BJ (cell line): ENCODE results near the gene PRCC. TPM values are rescaled to one million over a fixed set of nuclear protein-coding genes. Genes with fewer than 3 reads are reported as not detected.
A peak's percentile ranks its signal among the peaks of the same experiment; 100 is the strongest.

Experiments used
- CTCF ChIA-PET: fragments of 350-600 bp; formaldehyde crosslinking; extraction: SDS; loops from one replicate; lab custom pipeline; 2021; ENCODE audit warnings: antibody characterized with exemption, inconsistent platforms; lab: Yijun Ruan, JAX
- POLR2A ChIA-PET: fragments of 300-600 bp; sonication (Branson Sonifier 250); formaldehyde crosslinking; extraction: SDS; loops from one replicate; lab custom pipeline; 2021; ENCODE audit warnings: antibody characterized with exemption; lab: Charles Lee
- DNase-seq: peaks from one replicate; pipeline ENCODE4 v3.0.0-alpha.2; 2011; ENCODE audit warnings: low read depth
- H3K27me3 ChIP-seq: 2 replicates; pipeline ENCODE4 v1.6.0; 2011; ENCODE audit warnings: low read length; ENCODE audit not compliant: control insufficient read depth, insufficient read depth
- H3K36me3 ChIP-seq: 2 replicates; pipeline ENCODE4 v1.5.1; 2011; ENCODE audit warnings: low read length; ENCODE audit not compliant: control insufficient read depth, insufficient read depth
- H3K4me3 ChIP-seq: 2 replicates; pipeline ENCODE4 v1.5.1; 2011; ENCODE audit warnings: low read depth, mild to moderate bottlenecking, control low read depth, low read length
- polyA minus RNA-seq: library from RNA; depleted of rRNA, polyadenylated mRNA; stranded (reverse); fragments of >200 nt; gene quantifications from 2 replicates; pipeline ENCODE4 v1.2.3, GENCODE V29; 2011; rRNA and poly(A)+ RNA removed
- polyA plus RNA-seq: library from polyadenylated mRNA; depleted of rRNA; stranded (reverse); fragments of >200 nt; gene quantifications from 2 replicates; pipeline ENCODE4 v1.2.3, GENCODE V29; 2011; rRNA removed
- TF ChIP-seq, protein P1 (sequence below): IDR thresholded peaks from 2 replicates; pipeline ENCODE4 v1.5.1; 2011; ENCODE audit warnings: low read depth, mild to moderate bottlenecking, control low read depth, inconsistent platforms, low read length, moderate library complexity; ENCODE audit not compliant: insufficient read depth

The PRCC gene, protein sequence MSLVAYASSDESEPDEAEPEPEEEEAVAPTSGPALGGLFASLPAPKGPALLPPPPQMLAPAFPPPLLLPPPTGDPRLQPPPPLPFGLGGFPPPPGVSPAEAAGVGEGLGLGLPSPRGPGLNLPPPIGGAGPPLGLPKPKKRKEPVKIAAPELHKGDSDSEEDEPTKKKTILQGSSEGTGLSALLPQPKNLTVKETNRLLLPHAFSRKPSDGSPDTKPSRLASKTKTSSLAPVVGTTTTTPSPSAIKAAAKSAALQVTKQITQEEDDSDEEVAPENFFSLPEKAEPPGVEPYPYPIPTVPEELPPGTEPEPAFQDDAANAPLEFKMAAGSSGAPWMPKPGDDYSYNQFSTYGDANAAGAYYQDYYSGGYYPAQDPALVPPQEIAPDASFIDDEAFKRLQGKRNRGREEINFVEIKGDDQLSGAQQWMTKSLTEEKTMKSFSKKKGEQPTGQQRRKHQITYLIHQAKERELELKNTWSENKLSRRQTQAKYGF
- polyA plus RNA-seq: 60.3 and 93.6 TPM in 2 replicates
- polyA minus RNA-seq: 62.6 and 103 TPM in 2 replicates

DNA sequence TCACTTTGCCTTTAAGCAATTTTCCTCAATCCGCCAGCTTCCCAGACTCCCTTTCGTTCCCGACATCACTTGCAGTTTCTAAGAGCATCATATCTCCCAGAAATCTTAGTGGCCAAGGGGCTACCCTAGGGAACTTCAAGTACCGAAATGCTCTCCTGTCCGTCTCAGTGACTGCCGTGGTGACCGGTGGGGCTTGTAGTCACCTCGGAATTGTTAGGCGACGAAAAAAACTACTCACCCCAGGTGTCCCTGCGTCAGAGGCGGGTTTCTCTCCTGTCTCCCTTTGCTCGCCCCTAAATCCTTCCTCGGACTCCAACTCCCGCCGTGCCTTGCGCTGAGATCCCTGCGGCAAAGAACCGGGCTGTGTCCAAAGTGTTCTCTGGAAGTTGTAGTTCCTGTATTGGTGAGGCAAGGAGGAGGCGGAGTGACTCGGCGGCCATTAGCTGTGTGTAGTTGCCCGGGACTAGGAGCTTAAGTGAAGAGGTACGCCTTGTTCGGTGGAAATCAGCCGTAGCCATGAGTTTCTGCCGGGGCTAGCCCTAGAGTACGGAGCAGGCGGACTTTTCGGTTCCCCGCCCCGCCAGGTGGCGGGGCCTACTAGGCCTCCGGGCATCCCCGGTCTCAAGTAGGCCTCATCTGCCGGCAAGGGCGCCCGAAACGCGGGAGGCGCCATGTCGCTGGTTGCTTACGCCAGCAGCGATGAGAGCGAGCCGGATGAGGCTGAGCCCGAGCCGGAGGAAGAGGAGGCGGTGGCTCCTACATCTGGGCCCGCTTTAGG, at the start of gene PRCC:
TSS of gene PRCC (plus strand) at position 435 of the 778 bp plus-strand sequence. CDS start at position 672, 237 bp downstream.
- DNase-seq: peak; percentile 100
- Histone ChIP-seq H3K36me3 (peaks cover 3% of the 10 kb centered on the region), H3K27me3 (no peaks in the 10 kb centered on the region), H3K4me3 (peak within 1 kb of the TSS; percentile 97)
- POLR2A ChIA-PET: interaction anchor here (0.6 to 1.4 kb wide), 2 partner anchors 26 to 27 kb away, joined by 4 to 11 read pairs; partner anchors contain the start of gene MRPL24
- CTCF ChIA-PET: interaction anchor here (0.6 to 3.3 kb wide), 8 partner anchors 15 to 123 kb away, joined by 3 to 17 read pairs (median 4); partner anchors contain the start of gene MRPL24
- TF ChIP-seq, protein P1, sequence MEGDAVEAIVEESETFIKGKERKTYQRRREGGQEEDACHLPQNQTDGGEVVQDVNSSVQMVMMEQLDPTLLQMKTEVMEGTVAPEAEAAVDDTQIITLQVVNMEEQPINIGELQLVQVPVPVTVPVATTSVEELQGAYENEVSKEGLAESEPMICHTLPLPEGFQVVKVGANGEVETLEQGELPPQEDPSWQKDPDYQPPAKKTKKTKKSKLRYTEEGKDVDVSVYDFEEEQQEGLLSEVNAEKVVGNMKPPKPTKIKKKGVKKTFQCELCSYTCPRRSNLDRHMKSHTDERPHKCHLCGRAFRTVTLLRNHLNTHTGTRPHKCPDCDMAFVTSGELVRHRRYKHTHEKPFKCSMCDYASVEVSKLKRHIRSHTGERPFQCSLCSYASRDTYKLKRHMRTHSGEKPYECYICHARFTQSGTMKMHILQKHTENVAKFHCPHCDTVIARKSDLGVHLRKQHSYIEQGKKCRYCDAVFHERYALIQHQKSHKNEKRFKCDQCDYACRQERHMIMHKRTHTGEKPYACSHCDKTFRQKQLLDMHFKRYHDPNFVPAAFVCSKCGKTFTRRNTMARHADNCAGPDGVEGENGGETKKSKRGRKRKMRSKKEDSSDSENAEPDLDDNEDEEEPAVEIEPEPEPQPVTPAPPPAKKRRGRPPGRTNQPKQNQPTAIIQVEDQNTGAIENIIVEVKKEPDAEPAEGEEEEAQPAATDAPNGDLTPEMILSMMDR: no peak

DNA sequence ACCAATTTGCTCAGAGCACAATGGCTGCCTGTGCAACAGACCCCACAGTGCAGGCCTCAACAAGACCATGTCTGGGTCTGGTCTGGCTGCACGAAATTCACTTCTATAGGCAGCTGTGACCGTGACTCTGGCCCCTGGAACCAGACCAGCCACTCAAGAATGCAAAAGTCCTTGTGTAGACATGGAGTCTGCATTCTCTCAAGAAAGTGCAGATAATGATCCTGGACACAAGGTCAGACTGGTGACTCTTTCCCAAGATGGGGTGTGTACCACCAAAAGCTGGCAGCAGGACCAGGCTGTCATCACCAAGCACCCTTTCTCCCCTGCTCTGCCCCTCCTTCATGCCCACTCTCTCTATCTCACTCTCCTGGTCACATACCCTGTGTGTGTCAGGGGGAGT, 46.2 kb upstream of the PRCC start:
- Histone ChIP-seq H3K36me3 (peaks cover 9% of the 10 kb centered on the region), H3K27me3 (no peaks in the 10 kb centered on the region), H3K4me3 (no peak overlapping the region)
- POLR2A ChIA-PET: no interaction called here
- DNase-seq: no peak
- CTCF ChIA-PET: interaction anchor here (1.5 to 41.7 kb wide), 3 partner anchors 15 to 46 kb away, joined by 3 to 1556 read pairs (median 8); partner anchors contain the start of genes CRABP2, NES and PRCC
- TF ChIP-seq, protein P1: no peak

DNA sequence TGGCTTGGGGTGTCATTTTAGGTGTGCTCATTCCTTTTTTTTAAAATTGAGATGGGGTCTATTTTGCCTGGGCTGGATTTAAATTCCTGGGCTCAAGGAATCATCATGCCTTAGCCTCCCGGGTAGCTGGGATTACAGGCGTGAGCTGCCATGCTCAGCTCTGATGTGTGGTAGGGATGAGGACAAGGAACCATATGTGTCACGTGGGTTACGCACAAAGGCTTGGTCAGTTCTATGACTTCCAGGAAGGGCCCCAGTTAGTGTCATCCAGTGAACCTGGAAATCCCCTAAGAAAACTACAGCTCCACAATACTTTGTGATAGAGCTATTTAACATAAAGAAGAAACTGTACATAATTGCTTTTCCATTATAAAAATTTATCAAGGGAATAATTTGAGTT, 45.8 kb upstream of the PRCC start:
- H3K36me3 ChIP-seq: peaks cover 9% of the 10 kb centered on the region
- CTCF ChIA-PET: interaction anchor here (0.8 to 41.7 kb wide), 4 partner anchors 15 to 63 kb away, joined by 3 to 1556 read pairs (median 6); partner anchors contain the start of genes CRABP2, NES and PRCC
- H3K4me3 ChIP-seq: no peak overlapping the region
- POLR2A ChIA-PET: no interaction called here
- TF ChIP-seq, protein P1: no peak
- no peak for DNase-seq
- H3K27me3 ChIP-seq: no peaks in the 10 kb centered on the region

DNA sequence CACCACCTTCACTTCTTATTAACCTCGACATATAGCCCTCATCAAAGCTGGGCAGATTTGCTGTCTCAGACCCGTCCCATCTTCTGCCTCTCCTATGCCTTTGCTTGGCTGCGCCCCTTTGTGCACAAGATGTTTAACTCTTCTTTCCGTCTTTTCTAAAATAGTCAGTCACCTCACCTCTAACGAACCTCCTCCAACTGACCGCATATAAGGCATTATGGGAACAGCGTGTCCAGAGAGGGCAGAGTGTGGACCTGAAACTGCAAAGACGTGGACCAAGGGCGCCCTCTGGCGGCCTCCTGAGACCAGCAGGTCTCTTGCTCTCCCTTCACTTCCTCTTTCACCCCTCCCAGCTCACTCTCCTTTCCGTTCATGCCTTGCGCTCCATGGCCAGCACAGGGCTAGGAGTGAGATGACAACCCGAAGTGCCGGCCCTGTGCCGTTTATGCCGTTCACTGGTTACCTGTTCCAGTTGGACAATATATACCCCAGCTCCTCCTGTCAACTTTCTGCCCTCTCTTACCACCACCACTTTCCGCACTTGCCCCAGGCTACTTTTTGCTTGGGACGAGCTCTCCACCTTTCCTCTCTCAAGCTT, 41.6 kb upstream of the PRCC start:
- ChIA-PET CTCF (interaction anchor here (0.6 to 41.7 kb wide), 60 partner anchors 10 to 234 kb away, joined by 3 to 1556 read pairs (median 5); partner anchors contain the start of genes CRABP2, INSRR, MRPL24 and NAXE), POLR2A (interaction anchor here (0.6 to 1.3 kb wide), 2 partner anchors 36 to 821 kb away, joined by 4 to 8 read pairs; no protein-coding TSS in a partner anchor)
- Histone ChIP-seq H3K4me3 (peak overlapping the region; percentile 32), H3K36me3 (peaks cover 9% of the 10 kb centered on the region), H3K27me3 (no peaks in the 10 kb centered on the region)
- DNase-seq: no peak
- TF ChIP-seq, protein P1: peak; percentile 89
